GM12865 (cell line): Measurements from ENCODE around the gene APBA2.
"Not testable (repeated sequence)": the region's sequence is repeated elsewhere in the genome, so short reads cannot be mapped to it uniquely, and the experiment has no call there.

Source experiments
- DNase-seq: peaks from one replicate; pipeline ENCODE4 v3.0.0; 2010; ENCODE audit warnings: low read depth
- H3K4me3 ChIP-seq: 2 replicates; pipeline ENCODE4 v1.5.1; 2011; ENCODE audit warnings: mild to moderate bottlenecking, low read depth, low read length, control low read depth
- TF ChIP-seq, protein P1 (sequence below): IDR thresholded peaks from 2 replicates; pipeline ENCODE4 v1.5.1; 2011; ENCODE audit warnings: low read length, control low read depth, low read depth, inconsistent platforms; ENCODE audit not compliant: insufficient read depth; ENCODE audit errors: missing control alignments

The APBA2 gene

DNA sequence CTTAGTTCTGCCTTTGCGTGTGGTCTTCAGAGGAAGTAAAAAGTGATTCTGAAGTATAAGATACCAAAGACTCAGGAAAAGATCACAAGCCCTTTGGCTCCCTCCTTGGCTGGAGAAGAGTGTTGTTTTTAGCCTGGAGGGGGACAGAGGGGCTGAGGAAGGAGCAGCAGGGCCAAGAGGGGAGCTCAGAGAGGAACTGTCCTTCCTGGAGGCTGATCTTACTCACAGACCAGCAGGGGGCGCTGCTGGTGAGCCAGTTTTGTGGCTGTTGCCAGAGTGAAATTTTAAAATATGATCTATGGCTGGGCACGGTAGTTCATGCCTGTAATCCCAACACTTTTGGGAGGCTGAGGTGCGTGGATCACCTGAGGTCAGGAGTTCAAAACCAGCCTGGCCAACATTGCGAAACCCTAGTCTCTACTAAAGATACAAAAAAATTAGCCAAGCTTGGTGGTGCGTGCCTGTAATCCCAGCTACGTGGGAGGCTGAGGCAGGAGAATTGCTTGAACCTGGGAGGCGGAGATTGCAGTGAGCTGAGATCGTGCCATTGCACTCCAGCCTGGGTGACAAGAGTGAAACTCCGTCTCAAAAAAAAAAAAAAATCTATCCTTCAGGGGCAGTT, 216.5 kb downstream of the APBA2 start:
- peak; percentile 69 for DNase-seq
- TF ChIP-seq, protein P1, sequence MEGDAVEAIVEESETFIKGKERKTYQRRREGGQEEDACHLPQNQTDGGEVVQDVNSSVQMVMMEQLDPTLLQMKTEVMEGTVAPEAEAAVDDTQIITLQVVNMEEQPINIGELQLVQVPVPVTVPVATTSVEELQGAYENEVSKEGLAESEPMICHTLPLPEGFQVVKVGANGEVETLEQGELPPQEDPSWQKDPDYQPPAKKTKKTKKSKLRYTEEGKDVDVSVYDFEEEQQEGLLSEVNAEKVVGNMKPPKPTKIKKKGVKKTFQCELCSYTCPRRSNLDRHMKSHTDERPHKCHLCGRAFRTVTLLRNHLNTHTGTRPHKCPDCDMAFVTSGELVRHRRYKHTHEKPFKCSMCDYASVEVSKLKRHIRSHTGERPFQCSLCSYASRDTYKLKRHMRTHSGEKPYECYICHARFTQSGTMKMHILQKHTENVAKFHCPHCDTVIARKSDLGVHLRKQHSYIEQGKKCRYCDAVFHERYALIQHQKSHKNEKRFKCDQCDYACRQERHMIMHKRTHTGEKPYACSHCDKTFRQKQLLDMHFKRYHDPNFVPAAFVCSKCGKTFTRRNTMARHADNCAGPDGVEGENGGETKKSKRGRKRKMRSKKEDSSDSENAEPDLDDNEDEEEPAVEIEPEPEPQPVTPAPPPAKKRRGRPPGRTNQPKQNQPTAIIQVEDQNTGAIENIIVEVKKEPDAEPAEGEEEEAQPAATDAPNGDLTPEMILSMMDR: peak; percentile 84
- not testable (repeated sequence) for H3K4me3 ChIP-seq

DNA sequence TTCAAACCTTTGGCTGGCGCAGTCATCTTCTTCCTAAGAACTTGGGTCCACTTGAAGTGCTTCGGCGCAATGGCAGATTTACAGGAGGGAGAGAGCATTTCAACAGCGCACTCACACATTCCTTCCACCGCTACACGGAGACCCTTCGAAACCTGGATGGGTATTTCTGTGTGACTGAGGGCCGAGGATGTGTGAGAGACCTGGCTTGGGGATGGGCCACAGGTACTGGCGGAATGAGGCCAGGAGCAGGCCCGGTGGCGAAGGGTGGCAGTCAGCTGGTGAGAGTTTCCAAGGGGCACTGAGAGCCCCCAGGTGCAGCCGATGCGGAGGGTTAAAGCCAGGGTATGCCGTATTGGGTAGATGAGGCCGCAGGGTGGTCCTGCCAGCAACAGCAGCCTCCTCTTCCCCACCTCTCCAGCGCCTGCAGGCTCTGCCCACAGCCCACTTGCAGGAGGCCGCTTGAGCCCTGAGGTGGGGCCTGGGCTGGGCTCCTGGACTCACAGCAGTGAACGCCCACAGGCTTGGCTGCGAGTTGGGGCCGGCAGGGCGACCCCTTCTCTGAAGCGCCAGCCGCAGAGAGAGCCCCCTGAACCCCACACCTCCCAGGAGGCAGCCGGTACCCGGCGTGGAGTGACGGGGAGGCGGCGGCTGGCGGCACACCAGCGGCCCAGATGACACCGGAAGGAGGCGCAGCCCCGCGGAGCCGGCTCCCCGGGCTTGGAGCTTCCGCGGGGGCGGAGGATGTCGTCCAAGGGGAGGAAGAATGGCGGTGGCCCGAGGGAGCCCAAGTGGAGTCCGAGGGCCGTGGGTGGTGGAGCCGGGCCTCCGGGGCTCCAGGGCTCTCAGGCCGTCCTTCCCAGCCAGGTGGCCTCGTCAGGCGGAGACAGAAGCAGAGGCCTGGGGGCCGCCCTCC, 217.4 kb downstream of the APBA2 start:
- no peak for DNase-seq
- TF ChIP-seq, protein P1: no peak
- H3K4me3 ChIP-seq: no peak overlapping the region

- DNase-seq: peak; percentile 62
- H3K4me3 ChIP-seq: no peak overlapping the region
- TF ChIP-seq, protein P1: peak; percentile 72
Observed at GRCh38 chr15:29103824-29104565, 218.2 kb downstream of the APBA2 start.

GRCh38 chr15:29104566-29104880, 218.7 kb downstream of the APBA2 start:
- H3K4me3 ChIP-seq: no peak overlapping the region
- TF ChIP-seq, protein P1: no peak
- no peak for DNase-seq

DNA sequence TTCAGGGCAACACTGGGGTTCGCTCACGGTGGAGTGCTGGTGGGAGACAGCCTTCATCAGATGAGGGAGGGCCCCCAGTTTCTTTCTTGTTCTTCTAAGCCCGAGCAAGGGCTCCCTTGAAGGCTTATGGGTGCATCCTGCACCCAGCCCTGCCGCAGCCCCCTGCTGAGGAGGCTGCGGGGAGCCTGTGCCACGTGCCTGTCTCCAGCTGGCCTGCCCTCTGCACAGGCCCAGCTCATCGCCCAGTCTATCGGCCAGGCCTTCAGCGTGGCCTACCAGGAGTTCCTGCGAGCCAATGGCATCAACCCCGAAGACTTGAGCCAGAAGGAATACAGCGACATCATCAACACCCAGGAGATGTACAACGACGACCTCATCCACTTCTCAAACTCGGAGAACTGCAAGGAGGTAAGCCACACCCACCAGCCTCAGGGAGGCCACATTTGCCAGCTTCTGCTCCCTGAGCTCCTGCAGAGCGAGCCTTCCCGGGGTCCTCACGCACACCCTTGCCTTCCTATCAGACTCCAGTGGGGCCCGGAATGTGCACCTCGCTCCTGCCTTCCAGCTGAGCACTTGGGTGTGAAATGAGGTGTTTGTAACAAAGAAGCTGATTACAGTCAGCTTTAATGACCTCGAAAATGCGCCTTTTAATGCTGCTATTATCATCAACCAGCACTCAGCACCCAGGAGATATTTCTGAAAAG, 219.5 kb downstream of the APBA2 start:
- no peak for DNase-seq
- H3K4me3 ChIP-seq: no peak overlapping the region
- TF ChIP-seq, protein P1: no peak

- no peak for DNase-seq
- no peak overlapping the region for H3K4me3 ChIP-seq
- TF ChIP-seq, protein P1: no peak
Observed at GRCh38 chr15:29106116-29106515, 220.3 kb downstream of the APBA2 start.
